Parathyroid adenoma (tissue), 2 donors: ENCODE data around the gene PGRMC2.
A peak's percentile ranks its signal among the peaks of the same experiment; 100 is the strongest.

ENCODE experiments used
- H2AFZ ChIP-seq: fragments of 300-600 bp; sonication (generic); one replicate; pipeline ENCODE4 v1.7.0; 2017; ENCODE audit warnings: antibody characterized with exemption, mild to moderate bottlenecking
- H3K27ac ChIP-seq: fragments of 300-600 bp; sonication (generic); one replicate; pipeline ENCODE4 v1.7.0; 2017
- H3K27me3 ChIP-seq: fragments of 300-600 bp; sonication (generic); one replicate; pipeline ENCODE4 v1.7.0; 2017; ENCODE audit warnings: low read length; ENCODE audit not compliant: control insufficient read depth, insufficient read depth
- H3K36me3 ChIP-seq: fragments of 300-600 bp; sonication (generic); one replicate; pipeline ENCODE4 v1.7.0; 2017; ENCODE audit warnings: low read length; ENCODE audit not compliant: control insufficient read depth, insufficient read depth
- H3K4me1 ChIP-seq: fragments of 300-600 bp; sonication (generic); one replicate; pipeline ENCODE4 v1.7.0; 2017; ENCODE audit warnings: control low read depth
- H3K4me2 ChIP-seq: fragments of 300-600 bp; sonication (generic); one replicate; pipeline ENCODE4 v1.7.0; 2017; ENCODE audit warnings: low read length
- H3K4me3 ChIP-seq: fragments of 300-600 bp; sonication (generic); one replicate; pipeline ENCODE4 v1.7.0; 2017; ENCODE audit warnings: low read depth, low read length
- H3K79me2 ChIP-seq: fragments of 300-600 bp; sonication (generic); one replicate; pipeline ENCODE4 v1.7.0; 2017; ENCODE audit warnings: control low read depth
- H3K9ac ChIP-seq: fragments of 300-600 bp; sonication (generic); one replicate; pipeline ENCODE4 v1.7.0; 2017; ENCODE audit warnings: mild to moderate bottlenecking
- H3K9me3 ChIP-seq: fragments of 300-600 bp; sonication (generic); one replicate; pipeline ENCODE4 v1.7.0; 2017; ENCODE audit warnings: low read length; ENCODE audit not compliant: control insufficient read depth
- CTCF ChIP-seq: fragments of 300-600 bp; sonication (generic); IDR thresholded peaks from one replicate; pipeline ENCODE4 v1.7.0; 2017; ENCODE audit warnings: antibody characterized with exemption, mild to moderate bottlenecking
- donor health status: primary hyperparathyroidism.

PGRMC2 gene

GRCh38 chr4:128290526-128290925 is 2.9 kb upstream of the PGRMC2 start:
- Histone ChIP-seq H3K4me1 (peaks cover 5% of the 10 kb centered on the region), H3K27me3 (no peaks in the 10 kb centered on the region), H3K4me3 (no peak overlapping the region), H3K27ac (no peak overlapping the region), H3K36me3 (no peaks in the 10 kb centered on the region), H3K79me2 (no peaks in the 10 kb centered on the region), H3K4me2 (no peak overlapping the region), H2AFZ (no peak overlapping the region), H3K9ac (no peak overlapping the region), H3K9me3 (no peaks in the 10 kb centered on the region)
- no peak for TF ChIP-seq CTCF

GRCh38 chr4:128289523-128290158 is 2.0 kb upstream of the PGRMC2 start:
- Histone ChIP-seq H3K27me3 (no peaks in the 10 kb centered on the region), H3K27ac (no peak overlapping the region), H2AFZ (no peak overlapping the region), H3K4me1 (peaks cover 6% of the 10 kb centered on the region), H3K4me3 (no peak overlapping the region), H3K4me2 (no peak overlapping the region), H3K79me2 (no peaks in the 10 kb centered on the region), H3K9ac (no peak overlapping the region), H3K36me3 (no peaks in the 10 kb centered on the region), H3K9me3 (no peaks in the 10 kb centered on the region)
- no peak for TF ChIP-seq CTCF

- H3K4me2 ChIP-seq, result peak overlapping the region; percentile 92
- peaks cover 6% of the 10 kb centered on the region for H3K4me1 ChIP-seq
- peak overlapping the region; percentile 82 for H3K27ac ChIP-seq
- no peaks in the 10 kb centered on the region for H3K36me3 ChIP-seq
- TF ChIP-seq CTCF, result no peak
- no peaks in the 10 kb centered on the region for H3K9me3 ChIP-seq
- H3K27me3 ChIP-seq, result no peaks in the 10 kb centered on the region
- no peak overlapping the region for H3K9ac ChIP-seq
- H3K4me3 ChIP-seq, result peak overlapping the region; percentile 77
- no peaks in the 10 kb centered on the region for H3K79me2 ChIP-seq
- peak overlapping the region; percentile 65 for H2AFZ ChIP-seq
Observed at GRCh38 chr4:128288689-128289106, 1.1 kb upstream of the PGRMC2 start.

GRCh38 chr4:128287871-128288688 is 467 bp upstream of the PGRMC2 start:
- H3K36me3 ChIP-seq, result no peaks in the 10 kb centered on the region
- H3K79me2 ChIP-seq, result no peaks in the 10 kb centered on the region
- peak overlapping the region; percentile 65 for H2AFZ ChIP-seq
- peak overlapping the region; percentile 77 for H3K4me3 ChIP-seq
- H3K9me3 ChIP-seq, result no peaks in the 10 kb centered on the region
- H3K27me3 ChIP-seq, result no peaks in the 10 kb centered on the region
- peak overlapping the region; percentile 5 for H3K9ac ChIP-seq
- peak overlapping the region; percentile 92 for H3K4me2 ChIP-seq
- H3K27ac ChIP-seq, result peak overlapping the region; percentile 82
- peak; percentile 5 for TF ChIP-seq CTCF
- peaks cover 6% of the 10 kb centered on the region for H3K4me1 ChIP-seq
